Stimulated activated CD4-positive, alpha-beta T cell treated with anti-CD3 and anti-CD28 coated beads, Interleukin-15, amount 100 ng/mL, for 48 hours (primary cell): Measurements from ENCODE around the gene TPK1.

Experiments used
- DNase-seq, 2 donors: peaks; one replicate each; pipeline ENCODE4 v3.0.0-alpha.2; 2020; ENCODE audit warnings: low read depth in 2 of 2

TPK1 gene

DNA sequence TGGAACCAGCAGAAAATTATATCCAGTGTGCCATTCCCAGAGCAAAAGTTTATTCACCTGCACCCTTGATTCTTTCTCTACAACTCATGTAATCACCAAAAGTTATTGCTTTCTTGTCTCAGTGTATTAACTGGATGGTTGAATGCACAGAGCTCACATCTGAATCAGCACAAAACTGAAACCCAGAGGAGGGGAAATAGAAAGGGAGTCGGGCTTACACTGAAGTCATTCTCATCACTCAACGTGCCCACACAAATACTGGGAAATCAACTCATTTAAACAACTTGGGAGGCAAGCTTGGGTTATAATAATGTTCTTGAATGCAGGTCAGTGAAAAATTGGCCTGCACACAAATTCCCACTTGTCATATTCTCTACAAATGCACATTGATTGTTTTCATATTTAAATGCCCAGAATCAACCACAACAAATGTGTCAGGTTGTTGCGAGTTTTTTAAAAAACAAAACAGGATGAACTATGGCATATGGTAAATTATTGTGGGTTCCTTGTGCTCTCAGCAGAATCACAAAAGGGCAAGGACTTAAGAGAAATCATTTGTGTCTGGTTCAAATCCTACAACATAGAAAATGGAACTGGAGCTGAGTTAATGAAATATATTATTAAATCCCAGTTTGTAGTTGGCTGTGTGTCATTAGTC, 306.5 kb downstream of the TPK1 start:
- no peak for DNase-seq

DNA sequence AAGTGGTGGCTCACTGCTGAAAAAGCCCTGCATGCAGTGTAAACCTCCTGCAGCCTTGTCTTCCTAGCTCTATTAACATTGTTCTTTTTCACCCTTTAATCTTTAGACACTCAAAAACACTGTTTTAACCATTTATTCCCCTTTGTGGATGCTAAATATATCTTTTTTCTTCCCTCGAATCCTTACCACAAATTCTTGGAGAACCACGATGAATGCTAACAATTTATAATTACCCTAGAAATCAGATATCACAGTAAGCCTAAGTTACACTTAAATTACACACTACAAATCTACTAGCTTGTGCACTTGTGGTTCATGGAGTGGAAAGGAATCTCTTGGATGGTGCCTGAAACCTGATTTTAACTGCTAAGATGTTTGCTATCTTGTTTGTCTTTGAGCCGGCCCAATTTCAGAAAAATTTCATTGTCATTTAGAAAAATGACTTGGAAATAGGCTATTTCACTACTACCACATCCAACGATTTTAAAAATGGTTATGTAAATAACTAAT, 307.3 kb downstream of the TPK1 start:
- DNase-seq, result no peak

DNA sequence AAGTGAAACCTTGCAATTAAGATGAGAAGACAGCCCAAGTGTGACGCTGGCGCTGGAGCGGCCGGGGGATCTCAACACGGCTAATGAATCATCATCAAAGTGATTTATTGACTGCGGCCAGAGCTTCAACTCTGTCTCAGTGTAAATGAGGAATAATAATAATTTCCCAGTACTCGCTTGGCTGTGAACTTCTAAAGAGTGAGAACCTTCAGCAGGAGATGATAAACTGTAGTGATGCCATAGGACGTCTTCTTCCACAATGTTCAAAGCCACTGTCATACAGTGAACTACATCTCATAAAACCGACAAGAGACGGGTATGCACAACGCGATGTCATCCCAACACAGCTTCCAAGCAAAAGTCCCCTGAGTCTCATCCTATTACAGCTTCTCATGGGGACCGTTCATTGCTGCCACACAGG, 308.8 kb downstream of the TPK1 start:
- DNase-seq, result no peak

DNA sequence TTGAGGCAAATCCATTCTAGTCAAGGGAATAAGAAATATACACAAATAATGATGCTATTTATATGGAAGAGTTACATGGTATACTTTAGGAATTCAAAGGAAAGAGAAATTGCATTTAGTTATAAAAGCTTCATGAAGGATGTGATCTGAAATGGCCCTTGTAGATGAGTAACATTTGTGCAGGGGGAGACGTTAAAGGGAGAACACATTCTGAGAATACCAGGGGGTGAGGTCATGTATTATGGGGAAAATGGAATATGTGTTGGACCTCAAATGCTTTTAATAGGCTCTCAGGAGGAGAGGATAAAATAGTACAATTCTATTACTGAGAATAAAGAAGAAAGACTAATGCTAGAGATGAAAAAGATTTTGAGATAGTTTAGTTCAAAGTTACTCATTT, 309.9 kb downstream of the TPK1 start:
- DNase-seq, result no peak

DNA sequence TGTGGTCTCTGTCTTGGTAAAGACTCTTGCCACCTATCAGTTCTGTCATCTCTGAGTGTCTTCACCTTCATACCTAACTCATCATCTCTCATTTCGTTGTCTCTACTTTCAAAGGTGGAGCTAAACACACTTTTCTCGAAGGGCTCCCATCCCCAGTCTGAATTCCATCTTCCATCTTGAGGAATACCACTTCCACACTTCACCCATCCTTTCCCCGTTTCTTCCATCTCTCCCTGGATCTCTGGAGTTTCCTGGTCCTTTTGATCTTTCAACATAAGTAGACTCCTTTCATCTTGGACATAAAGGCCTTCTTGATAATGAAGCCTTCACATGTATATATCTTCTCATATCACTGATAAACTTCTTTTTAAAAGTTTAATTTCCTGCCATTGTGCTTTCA, 311.6 kb downstream of the TPK1 start:
- DNase-seq, result no peak

DNA sequence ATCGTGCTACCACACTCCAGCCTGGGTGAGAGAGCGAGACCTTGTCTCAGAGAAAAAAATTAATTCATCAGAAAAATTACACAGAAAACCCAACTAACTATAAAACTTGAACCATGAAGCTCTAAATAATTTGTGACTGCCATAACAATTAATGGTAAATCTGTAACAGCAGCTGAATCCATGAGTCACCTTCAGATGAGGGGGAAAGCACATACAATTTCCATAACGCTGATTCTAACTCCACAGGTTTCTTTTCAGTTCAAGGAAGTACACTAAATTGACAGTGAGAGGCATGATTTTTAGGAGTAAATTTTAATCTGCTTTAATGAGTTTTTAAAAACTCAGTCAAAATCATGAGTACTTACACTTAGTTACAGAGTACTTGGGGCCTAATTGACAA, 312.2 kb downstream of the TPK1 start:
- DNase-seq, result no peak

DNA sequence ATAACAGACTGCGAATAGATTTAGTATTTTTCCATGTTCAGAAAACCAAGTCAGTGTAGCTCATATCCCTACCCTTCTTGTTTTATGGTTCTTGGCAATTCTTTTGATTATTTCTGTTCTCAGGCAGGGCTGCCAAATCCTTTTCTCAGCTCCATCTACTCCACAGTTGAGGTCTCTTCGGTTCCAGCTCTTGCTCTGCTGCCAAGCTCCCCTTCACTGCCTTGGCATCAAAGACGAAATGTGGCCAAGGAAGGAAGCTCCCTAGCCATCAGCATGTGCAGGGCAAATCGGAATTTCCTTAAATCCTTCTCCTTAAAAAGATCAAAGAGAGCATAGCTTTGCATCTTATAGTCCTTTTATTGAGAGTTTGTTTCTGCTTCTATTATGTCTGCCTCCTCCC, 315.9 kb downstream of the TPK1 start:
- DNase-seq, result no peak

DNA sequence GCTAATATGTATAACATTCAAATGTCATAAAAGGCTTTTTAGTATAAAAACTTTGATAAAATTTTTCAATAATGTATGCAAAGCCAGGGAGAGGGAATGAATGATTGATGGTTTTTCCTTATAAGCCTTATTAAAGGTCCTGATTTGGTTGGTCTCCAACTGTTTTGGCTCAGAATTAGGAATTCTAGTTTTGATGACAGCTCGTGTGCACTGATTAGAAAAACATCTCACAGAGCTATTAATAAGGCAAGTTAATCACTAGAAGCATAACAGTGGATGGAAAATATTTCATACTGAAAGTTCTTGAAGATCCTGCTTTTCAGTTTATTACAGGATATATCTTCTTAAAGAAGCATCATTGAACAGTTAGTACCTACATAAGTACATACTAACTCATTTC, 317.5 kb downstream of the TPK1 start:
- no peak for DNase-seq

DNA sequence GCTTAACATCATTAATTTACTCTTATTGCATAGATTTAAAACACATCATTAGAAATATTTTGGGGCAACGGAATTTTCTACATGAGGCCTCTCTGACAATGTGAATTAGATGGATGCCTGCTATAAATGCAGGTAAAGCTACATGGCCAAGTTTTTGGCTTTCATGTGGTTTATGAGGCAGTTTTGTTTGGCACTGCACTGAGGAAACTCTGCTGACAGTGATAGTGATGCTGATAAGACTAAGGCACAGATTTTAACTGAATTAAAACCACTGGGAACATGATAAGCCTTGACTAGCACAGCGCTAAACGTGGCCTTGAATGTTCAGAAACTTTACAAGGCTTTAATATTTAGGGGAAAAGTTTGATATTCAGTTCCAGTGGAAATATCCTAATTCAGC, 318.1 kb downstream of the TPK1 start:
- no peak for DNase-seq

DNA sequence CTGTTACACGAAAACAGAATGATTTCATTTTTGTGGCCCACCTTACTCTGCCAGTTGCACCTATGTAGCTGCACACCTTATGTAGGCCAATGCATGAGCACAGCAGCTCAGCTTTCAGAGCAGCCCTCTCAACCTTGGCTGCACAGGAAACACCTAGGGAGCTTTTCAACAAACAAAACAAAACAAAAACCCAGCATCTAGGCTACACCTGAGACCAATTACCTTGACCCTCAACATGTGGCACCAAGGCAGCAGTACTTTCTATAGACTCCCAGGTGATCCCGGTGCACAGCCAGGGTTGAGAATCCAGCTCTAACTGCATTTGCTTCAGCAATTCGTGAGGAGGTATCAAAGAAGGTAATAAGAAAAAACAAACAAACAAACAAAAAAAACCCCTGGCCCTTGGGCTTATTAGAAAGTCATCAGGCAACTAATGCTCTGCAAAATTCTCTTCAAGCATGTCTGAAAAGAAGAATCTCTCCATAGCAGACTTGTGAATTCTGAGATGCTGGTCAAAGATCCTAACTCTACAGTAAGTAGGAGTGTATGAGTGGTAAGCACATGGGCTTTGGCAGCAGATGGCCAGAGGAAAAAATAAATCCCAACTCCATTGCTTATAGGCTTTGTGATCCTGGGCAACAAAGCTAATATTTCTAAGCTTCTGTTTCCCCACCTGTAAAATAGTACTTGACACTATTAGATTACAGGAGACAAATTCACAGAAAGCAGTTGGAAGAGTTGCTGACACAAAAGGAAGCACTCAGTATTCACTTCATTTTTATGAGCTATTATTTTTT, 318.9 kb downstream of the TPK1 start:
- no peak for DNase-seq

DNA sequence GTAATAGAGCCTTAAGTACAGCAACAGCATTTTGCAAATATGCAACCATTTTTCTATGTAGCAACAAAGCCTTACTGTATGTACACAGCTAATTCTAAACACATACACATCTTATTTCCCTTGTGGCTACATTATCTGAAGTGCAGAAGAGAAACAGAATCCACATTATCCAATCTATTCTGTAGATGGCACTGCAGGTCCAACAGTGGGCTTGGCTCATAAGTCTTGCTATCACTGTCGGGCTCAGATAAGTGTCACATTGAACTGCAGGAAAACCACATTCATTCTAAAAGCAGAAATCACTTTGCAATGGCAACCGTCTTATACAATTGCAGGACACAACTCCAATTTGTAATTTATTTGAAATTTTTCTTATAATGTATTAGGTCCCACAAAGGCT, 322.5 kb downstream of the TPK1 start:
- DNase-seq, result no peak

DNA sequence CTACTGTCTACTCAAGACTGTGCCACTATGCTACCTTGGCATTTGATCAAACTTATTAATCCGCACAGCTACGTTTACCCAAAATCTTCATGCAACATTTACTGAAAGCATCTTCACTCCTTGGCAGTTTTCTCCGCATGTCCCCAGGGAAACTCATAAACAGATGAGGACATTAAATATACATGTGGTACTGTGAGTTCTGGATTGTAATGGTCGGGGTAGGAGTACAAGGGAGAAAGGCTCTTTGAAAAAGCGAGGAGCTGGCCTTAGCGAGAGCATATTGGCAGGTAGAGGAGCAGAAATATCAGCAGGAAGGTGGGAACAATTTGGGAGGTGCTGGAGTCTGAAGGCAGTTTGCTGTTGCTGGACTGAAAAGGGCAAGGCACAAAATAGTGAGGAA, 325.2 kb downstream of the TPK1 start:
- no peak for DNase-seq

DNA sequence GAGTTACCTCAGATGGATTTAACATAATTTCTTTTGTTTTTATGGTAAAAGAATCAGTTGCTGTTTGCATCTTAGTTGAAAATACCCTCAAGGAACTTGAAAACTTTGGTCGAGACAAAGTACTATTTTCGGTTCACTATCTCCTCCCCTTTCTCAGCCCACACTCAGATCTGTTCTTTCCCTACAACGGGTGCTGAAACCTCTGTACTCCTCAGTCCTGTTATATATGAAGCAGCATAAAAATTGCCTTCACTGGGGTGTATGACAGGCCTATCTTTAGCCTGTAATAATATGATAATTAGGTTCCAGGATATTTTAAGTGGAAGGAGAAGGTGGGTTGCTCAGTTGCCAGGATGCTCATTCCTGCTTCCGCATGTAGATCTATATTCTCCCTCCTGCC, 327.2 kb downstream of the TPK1 start:
- no peak for DNase-seq

DNA sequence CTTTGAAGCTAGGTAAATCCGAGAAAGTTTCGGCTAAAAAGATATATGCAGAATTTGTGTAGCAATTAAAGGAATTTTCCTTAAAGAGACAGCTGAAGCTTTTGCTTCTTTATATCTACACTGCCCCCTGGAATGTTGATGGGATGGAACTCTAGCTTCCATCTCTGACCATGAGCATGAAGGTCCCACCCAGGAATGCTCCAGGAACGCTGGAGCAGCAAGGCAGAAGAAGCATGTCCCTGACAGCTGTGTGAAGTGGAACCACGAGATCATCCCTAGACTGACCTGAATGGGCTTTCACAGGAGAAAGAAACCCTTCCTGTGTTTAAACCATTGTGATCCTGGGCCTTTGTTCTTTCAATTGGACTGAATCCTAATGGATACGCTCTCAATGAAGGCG, 332.6 kb downstream of the TPK1 start:
- no peak for DNase-seq

DNA sequence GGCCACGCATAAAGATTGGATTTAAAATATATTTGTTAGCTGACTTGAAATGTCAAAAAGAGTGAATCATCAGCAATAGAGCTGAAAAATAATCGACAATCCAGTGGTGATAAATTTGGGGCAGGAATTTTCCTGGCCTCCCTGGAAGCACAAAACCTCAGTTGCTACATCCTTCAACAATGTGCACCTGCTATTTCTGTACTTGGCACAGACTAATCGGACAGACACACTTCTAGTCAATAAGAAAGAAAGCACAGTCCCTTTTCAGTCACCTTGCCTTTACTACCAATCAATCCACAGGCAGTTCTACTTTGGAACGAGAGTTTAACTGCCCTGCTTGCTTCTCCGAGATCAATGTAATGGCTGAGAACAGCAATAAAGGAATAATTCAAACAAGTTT, 335.6 kb downstream of the TPK1 start:
- no peak for DNase-seq

DNA sequence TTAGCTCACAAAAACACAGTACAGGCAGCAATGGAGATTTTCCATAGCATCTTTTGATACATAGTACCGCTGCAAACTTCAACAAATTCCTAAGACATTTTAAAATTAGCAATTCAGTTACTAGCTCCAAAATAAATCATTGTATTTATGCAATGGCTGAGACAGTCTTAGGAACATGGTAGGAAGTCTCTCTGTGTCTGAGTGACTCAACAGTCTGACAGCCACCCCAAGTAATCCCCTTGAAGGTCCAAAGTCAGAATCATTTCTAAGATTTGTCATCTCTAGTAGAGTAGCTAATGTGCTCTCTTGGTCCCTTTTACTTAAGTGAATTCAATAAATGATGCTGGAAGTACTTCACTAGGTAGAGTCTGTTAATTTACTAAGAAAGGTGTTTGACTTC, 338.6 kb downstream of the TPK1 start:
- no peak for DNase-seq

DNA sequence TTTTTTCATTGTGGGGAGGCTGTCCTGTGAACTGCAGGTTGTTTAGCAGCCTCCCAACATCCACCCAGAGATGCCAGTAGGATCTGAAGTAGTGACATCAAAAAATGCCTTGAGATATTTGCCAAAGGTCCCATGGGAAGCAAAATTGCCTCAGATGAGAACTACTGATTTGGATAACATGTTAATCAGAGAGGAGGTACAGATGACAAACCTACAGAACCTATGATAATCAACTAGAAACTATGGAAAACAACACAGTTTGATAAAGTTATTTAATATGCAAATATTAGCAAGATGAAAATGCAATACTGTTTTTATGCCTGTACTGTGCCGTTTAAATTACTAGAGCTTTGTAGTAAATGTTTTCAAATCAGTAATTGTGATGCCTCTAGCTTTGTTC, 341.5 kb downstream of the TPK1 start:
- no peak for DNase-seq

DNA sequence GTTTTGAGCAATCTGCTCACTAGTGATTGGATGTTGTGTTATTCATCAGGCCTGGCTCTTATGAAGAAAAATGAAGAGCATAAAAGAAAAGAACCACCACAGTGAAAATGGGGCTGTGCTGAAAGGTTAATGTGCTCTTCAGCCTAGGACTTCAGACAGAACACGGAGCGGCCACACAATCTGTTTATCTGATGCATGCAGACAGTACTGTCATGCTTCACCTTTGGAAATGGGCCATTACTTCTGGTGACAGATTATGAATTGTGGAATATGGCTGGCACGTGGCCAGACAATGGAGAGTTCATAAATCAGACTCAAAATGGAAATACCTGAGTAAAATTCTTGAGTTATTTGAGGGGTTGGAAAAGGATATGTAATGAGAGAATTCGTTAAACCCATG, 346.3 kb downstream of the TPK1 start:
- DNase-seq, result no peak

DNA sequence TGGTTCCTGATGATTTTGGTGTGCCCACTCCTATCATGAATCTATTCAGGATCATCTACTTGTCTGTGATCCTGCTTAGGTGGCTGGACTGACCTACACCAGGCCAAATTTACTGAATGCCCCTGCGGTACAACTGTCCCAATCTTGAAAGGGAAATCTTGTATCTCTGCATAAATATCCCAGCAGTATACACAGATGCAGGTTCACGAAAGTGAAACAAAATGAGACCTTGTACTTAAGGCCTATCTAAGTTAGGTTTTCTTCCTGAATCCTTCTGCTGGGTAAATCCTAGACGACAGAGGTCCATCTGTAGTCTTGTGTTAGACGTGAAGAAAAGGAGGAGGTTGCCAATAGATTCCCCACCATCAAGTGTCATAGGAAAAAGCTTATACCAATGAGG, 346.9 kb downstream of the TPK1 start:
- DNase-seq, result no peak

DNA sequence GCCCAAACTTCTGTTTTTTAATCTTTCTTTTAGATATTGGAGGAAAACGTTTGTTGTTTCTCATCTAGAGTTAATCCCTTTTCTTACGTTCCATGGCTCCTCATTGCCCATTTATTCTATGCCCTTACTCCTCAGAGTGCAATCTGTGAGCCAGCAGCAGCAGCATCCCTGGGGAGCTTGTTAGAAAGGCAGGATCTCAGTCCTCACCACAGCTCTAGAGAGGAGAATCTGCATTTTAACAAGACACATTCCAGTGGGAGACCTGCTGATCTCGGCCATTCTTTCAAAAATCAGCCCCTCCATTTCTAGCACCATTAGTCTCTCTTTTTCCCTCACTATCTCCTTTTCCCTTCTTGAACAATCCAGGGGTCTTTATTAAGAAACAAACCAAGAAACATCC, 348.0 kb downstream of the TPK1 start:
- no peak for DNase-seq

DNA sequence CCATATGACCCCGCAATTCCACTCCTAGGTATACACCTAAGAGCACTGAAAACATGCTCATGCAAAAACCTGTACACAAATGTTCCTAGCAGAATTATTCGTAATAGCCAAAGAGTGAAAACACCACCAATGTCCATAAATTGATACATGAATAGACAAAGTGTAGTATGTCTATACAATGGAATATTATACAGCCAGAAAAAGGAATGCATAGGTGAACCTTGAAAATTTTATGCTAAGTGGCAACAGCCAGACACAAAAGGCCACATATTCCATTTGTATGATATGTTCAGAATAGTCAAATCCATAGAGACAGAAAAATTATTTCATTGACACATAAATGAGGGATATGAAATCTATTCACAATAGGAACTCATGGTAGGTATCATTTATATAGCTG, 351.4 kb downstream of the TPK1 start:
- DNase-seq, result no peak

DNA sequence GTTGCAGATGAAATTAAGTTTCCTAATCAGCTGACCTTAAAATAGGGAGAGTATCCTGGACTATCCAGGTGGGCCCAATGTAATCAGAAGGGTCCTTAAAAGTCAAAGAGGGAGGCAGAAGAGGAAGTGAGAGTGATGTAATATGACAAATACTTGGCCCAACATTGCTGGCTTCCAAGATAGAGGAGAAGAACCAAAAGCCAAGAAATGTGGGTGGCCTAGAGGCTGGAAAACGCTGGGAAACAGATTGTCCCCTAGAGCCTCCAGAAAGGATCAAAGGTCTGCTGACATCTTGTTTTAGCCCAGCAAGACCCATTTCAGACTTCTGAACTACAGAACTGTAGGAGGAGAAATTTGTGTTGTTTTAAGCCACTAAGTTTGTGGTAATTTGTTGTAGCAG, 352.7 kb downstream of the TPK1 start:
- no peak for DNase-seq

DNA sequence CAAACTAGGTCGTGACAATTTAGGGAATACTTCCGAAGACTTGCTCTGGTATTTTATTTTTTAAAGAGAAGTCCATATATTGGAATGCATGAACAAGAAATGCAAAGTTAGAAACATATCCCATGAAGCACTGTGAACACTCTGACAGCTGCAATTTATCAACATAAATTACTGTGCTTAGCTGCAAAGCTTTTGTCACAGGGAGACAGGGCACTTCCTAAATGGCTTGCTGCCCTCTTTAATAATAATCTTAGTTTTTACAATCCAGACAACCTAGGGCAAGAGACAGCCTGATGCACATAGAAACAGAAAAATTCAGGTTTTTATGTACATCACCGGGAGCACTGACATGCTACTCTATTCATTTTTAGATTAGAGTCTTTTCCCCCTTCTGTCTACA, 354.0 kb downstream of the TPK1 start:
- DNase-seq, result no peak

DNA sequence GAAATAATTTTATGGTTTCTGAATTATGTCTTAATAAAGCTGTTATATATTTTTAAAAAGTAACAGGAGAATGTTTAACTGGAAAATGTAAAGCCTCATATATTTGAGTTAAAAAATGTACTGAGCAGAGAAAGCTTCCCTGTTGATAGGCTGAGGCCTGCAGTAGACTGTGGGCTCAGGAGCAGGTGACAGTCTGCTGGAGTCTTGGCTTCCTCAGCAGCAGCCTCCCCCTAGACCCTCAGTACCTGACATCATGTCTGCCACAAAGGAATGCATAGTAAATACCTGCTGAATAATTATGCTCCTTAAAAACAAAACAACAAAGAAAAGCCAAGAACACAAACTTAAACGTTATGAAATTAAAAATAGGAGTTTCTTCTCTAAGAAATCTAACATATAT, 358.5 kb downstream of the TPK1 start:
- no peak for DNase-seq
